H1 (cell line): Measurements from ENCODE around the gene ACAP3. TPM values are rescaled to one million over a fixed set of nuclear protein-coding genes. Genes with fewer than 3 reads are reported as not detected.

ENCODE experiments used
- CTCF ChIA-PET: fragments of 300-600 bp; sonication (Branson Sonifier 250); formaldehyde crosslinking; loops from one replicate; lab custom pipeline; 2021; ENCODE audit not compliant: partially characterized antibody; lab: Charles Lee
- POLR2A ChIA-PET: fragments of 300-600 bp; sonication (Branson Sonifier 250); formaldehyde crosslinking; loops from one replicate; lab custom pipeline; 2021; ENCODE audit warnings: inconsistent platforms; ENCODE audit not compliant: partially characterized antibody; lab: Charles Lee
- DNase-seq, 2 experiments: peaks; one replicate each; pipeline versions ENCODE4 v3.0.0 to v3.0.0-alpha.2; 2010 to 2022; ENCODE audit warnings: low spot score in 2 of 2, low read depth in 1 of 2, mixed read lengths in 1 of 2
- FAIRE-seq: peaks from 2 replicates; lab custom pipeline; 2011; peaks lifted over from hg19 to GRCh38; lab: Jason Lieb, UNC
- H2AFZ ChIP-seq: 2 replicates; pipeline ENCODE4 v1.8.1; 2012; ENCODE audit warnings: low read length, inconsistent platforms
- H2AK5ac ChIP-seq: 2 replicates; pipeline ENCODE4 v1.6.1; 2013; ENCODE audit warnings: low read depth, low read length
- H2BK120ac ChIP-seq: replicated peaks from 2 replicates; pipeline ENCODE3; 2013; ENCODE audit warnings: low read depth, low read length, inconsistent platforms
- H2BK12ac ChIP-seq: 2 replicates; pipeline ENCODE4 v1.6.1; 2013; ENCODE audit warnings: low read depth, low read length
- H2BK15ac ChIP-seq: 2 replicates; pipeline ENCODE4 v1.6.1; 2013; ENCODE audit warnings: low read length
- H2BK20ac ChIP-seq: 2 replicates; pipeline ENCODE4 v1.6.1; 2013; ENCODE audit warnings: low read length
- H2BK5ac ChIP-seq: 2 replicates; pipeline ENCODE4 v1.6.1; 2013; ENCODE audit warnings: low read depth, low read length
- H3K14ac ChIP-seq: 2 replicates; pipeline ENCODE4 v1.6.1; 2013; ENCODE audit warnings: inconsistent platforms; ENCODE audit not compliant: insufficient read length
- H3K18ac ChIP-seq: 2 replicates; pipeline ENCODE4 v1.6.1; 2013; ENCODE audit warnings: low read length; ENCODE audit errors: extremely low read depth
- H3K23ac ChIP-seq: 2 replicates; pipeline ENCODE4 v1.6.1; 2013; ENCODE audit warnings: inconsistent platforms; ENCODE audit not compliant: insufficient read length
- H3K23me2 ChIP-seq: 2 replicates; pipeline ENCODE4 v1.6.1; 2013; ENCODE audit warnings: low read depth, low read length
- H3K27ac ChIP-seq: 2 replicates; pipeline ENCODE4 v1.6.1; 2011; ENCODE audit warnings: low read depth, low read length, inconsistent platforms
- H3K27me3 ChIP-seq, 4 experiments: replicated peaks in 1 of 4; 1 replicate in 1 of 4; 2 replicates in 3 of 4; pipeline versions ENCODE4 v1.6.1 to v1.8.1; 2011 to 2013; ENCODE audit warnings: low read length in 3 of 4, mild to moderate bottlenecking in 3 of 4, inconsistent platforms in 2 of 4, mixed read lengths in 2 of 4, moderate library complexity in 1 of 4; ENCODE audit not compliant: control insufficient read depth in 3 of 4, insufficient read depth in 3 of 4; ENCODE audit errors: extremely low read depth in 1 of 4
- H3K36me3 ChIP-seq, 4 experiments: 2 replicates each; pipeline versions ENCODE4 v1.6.1 to v1.8.1; 2011 to 2013; ENCODE audit warnings: mild to moderate bottlenecking in 4 of 4, low read length in 3 of 4, moderate library complexity in 2 of 4, control low read depth in 1 of 4, inconsistent platforms in 1 of 4; ENCODE audit not compliant: insufficient read depth in 4 of 4, control insufficient read depth in 2 of 4
- H3K4ac ChIP-seq: replicated peaks from 2 replicates; pipeline ENCODE3; 2013; ENCODE audit warnings: low read length, low read depth, mixed read lengths, inconsistent platforms; ENCODE audit not compliant: insufficient read length
- H3K4me1 ChIP-seq, 4 experiments: replicated peaks in 1 of 4; 1 replicate in 1 of 4; 2 replicates in 3 of 4; pipeline versions ENCODE4 v1.6.1 to v1.8.1; 2011 to 2013; ENCODE audit warnings: low read length in 3 of 4, inconsistent platforms in 2 of 4, mixed read lengths in 1 of 4; ENCODE audit not compliant: insufficient read depth in 4 of 4, control insufficient read depth in 3 of 4
- H3K4me2 ChIP-seq, 2 experiments: 2 replicates each; pipeline versions ENCODE4 v1.6.1 to v1.8.1; 2011 to 2013; ENCODE audit warnings: low read depth in 2 of 2, low read length in 2 of 2, control low read depth in 1 of 2, inconsistent platforms in 1 of 2, mild to moderate bottlenecking in 1 of 2; ENCODE audit not compliant: insufficient read depth in 1 of 2
- H3K4me3 ChIP-seq, 4 experiments: fragments of 200-600, 300-600 bp in 1 of 4; sonication (generic), shearing (Covaris generic), sonication (Bioruptor Twin) in 1 of 4; 2 replicates each; pipeline versions ENCODE4 v1.5.1 to v1.8.1; 2011 to 2016; ENCODE audit warnings: low read length in 4 of 4, low read depth in 3 of 4, control low read depth in 2 of 4, inconsistent platforms in 2 of 4, mild to moderate bottlenecking in 2 of 4, mixed read lengths in 1 of 4, moderate library complexity in 1 of 4; ENCODE audit not compliant: insufficient read depth in 2 of 4; ENCODE audit errors: extremely low read depth in 1 of 4
- H3K56ac ChIP-seq: replicated peaks from 2 replicates; pipeline ENCODE3; 2013; ENCODE audit warnings: low read depth, mild to moderate bottlenecking, mixed read lengths, low read length, inconsistent platforms; ENCODE audit not compliant: insufficient read length
- H3K79me1 ChIP-seq: 2 replicates; pipeline ENCODE4 v1.6.1; 2013; ENCODE audit warnings: low read depth, low read length, control low read depth
- H3K79me2 ChIP-seq, 2 experiments: 2 replicates each; pipeline versions ENCODE4 v1.6.1 to v1.8.1; 2012 to 2013; ENCODE audit warnings: low read length in 2 of 2, mild to moderate bottlenecking in 2 of 2, inconsistent platforms in 1 of 2; ENCODE audit not compliant: insufficient read depth in 2 of 2, control insufficient read depth in 1 of 2
- H3K9ac ChIP-seq, 4 experiments: replicated peaks in 1 of 4; 1 replicate in 1 of 4; 2 replicates in 3 of 4; pipeline versions ENCODE4 v1.6.1 to v1.8.1; 2011 to 2013; ENCODE audit warnings: low read depth in 3 of 4, low read length in 3 of 4, control low read depth in 2 of 4, mild to moderate bottlenecking in 2 of 4, moderate library complexity in 2 of 4, inconsistent platforms in 1 of 4; ENCODE audit errors: extremely low read depth in 1 of 4
- H3K9me3 ChIP-seq, 2 experiments: 2 replicates each; pipeline versions ENCODE4 v1.6.1 to v1.8.1; 2012 to 2013; ENCODE audit warnings: mild to moderate bottlenecking in 2 of 2, moderate library complexity in 2 of 2, control low read depth in 1 of 2, inconsistent platforms in 1 of 2, low read depth in 1 of 2, low read length in 1 of 2, mixed read lengths in 1 of 2; ENCODE audit not compliant: insufficient read depth in 2 of 2
- H4K20me1 ChIP-seq, 2 experiments: replicated peaks in 1 of 2; 2 replicates each; pipeline versions ENCODE3 to v1.8.1; 2011 to 2013; ENCODE audit warnings: inconsistent platforms in 2 of 2, low read length in 2 of 2, mild to moderate bottlenecking in 1 of 2; ENCODE audit not compliant: insufficient read depth in 2 of 2, control insufficient read depth in 1 of 2
- H4K5ac ChIP-seq: 2 replicates; pipeline ENCODE4 v1.6.1; 2013; ENCODE audit warnings: low read length, low read depth, mixed read lengths, inconsistent platforms; ENCODE audit not compliant: insufficient read length
- H4K8ac ChIP-seq: 2 replicates; pipeline ENCODE4 v1.8.0; 2013; ENCODE audit warnings: mild to moderate bottlenecking, moderate library complexity, low read length, inconsistent platforms; ENCODE audit not compliant: insufficient read depth; ENCODE audit errors: extremely low read depth
- H4K91ac ChIP-seq: replicated peaks from 2 replicates; pipeline ENCODE3; 2013; ENCODE audit warnings: low read length, mixed read lengths, inconsistent platforms; ENCODE audit not compliant: insufficient read length
- GABPA ChIP-seq: IDR thresholded peaks from 2 replicates; pipeline ENCODE4 v1.6.1; 2011; ENCODE audit warnings: mild to moderate bottlenecking, low read length, moderate library complexity, borderline replicate concordance; ENCODE audit not compliant: insufficient read depth
- JUN ChIP-seq: IDR thresholded peaks from 2 replicates; pipeline ENCODE4 v1.6.1; 2011; ENCODE audit warnings: low read depth, mild to moderate bottlenecking, improper control_type of control experiment, low read length
- NANOG ChIP-seq: IDR thresholded peaks from 2 replicates; pipeline ENCODE4 v1.6.1; 2011; ENCODE audit warnings: low read length, low read depth, mild to moderate bottlenecking, inconsistent platforms; ENCODE audit not compliant: insufficient read depth, poor library complexity, severe bottlenecking
- POLR2AphosphoS5 ChIP-seq: IDR thresholded peaks from 2 replicates; pipeline ENCODE4 v1.6.1; 2011; ENCODE audit warnings: low read depth, low read length
- SIN3A ChIP-seq, 2 experiments: IDR thresholded peaks in 1 of 2; conservative IDR thresholded peaks in 1 of 2; 2 replicates each; pipeline ENCODE4 v1.6.1; 2011 to 2012; ENCODE audit warnings: low read length in 2 of 2, improper control_type of control experiment in 1 of 2, low read depth in 1 of 2, mild to moderate bottlenecking in 1 of 2
- SIRT6 ChIP-seq: IDR thresholded peaks from one replicate; pipeline ENCODE4 v1.7.1; 2012; ENCODE audit warnings: low read length, inconsistent platforms
- SP4 ChIP-seq: IDR thresholded peaks from 2 replicates; pipeline ENCODE4 v1.6.1; 2012; ENCODE audit warnings: low read length, inconsistent platforms
- TEAD4 ChIP-seq: IDR thresholded peaks from 2 replicates; pipeline ENCODE4 v1.6.1; 2012; ENCODE audit warnings: low read depth, low read length, inconsistent platforms, mixed read lengths
- WGBS, 2 experiments: shearing (Covaris generic) in 1 of 2; methylation state at CpG; one replicate each; pipeline versions ENCODE4 v1.1.6 to v1.1.7; 2013 to 2015; ENCODE audit warnings: low lambda C conversion rate in 2 of 2, mixed read lengths in 2 of 2, inconsistent platforms in 1 of 2, low coverage in 1 of 2, missing lambda C conversion rate in 1 of 2; ENCODE audit not compliant: insufficient replicate concordance in 2 of 2, insufficient coverage in 1 of 2, insufficient read length in 1 of 2; ENCODE audit errors: extremely low coverage in 1 of 2, missing lambda C conversion rate in 1 of 2; 5-methylcytosine and 5-hydroxymethylcytosine counted together
- polyA plus RNA-seq, 7 experiments: library from polyadenylated mRNA; depleted of rRNA in 3 of 7; stranded (reverse) in 5 of 7; unstranded in 2 of 7; fragments of >200 nt in 5 of 7; fragments of 200-250 nt in 2 of 7; gene quantifications; 1 replicate in 5 of 7; 2 replicates in 1 of 7; 4 replicates in 1 of 7; pipeline versions ENCODE4 v1.2.1 to v1.2.3, GENCODE V29; 2011 to 2013; ENCODE audit warnings: missing spikeins in 2 of 7, mixed read lengths in 2 of 7
- total RNA-seq: library from RNA; stranded (reverse); fragmentation: NEBNext Ultra II Directional; extraction: Animal tissue kit (Norgen Biotek cat#: 25700); gene quantifications from 2 replicates; pipeline ENCODE4 v1.2.1, GENCODE V29; 2021

Gene ACAP3
- total and polyA plus RNA-seq, 2 of the 8 experiments (the other 6 are each of a cell fraction or from before 2014, with no cell fraction given): 14.8 to 28.3 TPM

DNA sequence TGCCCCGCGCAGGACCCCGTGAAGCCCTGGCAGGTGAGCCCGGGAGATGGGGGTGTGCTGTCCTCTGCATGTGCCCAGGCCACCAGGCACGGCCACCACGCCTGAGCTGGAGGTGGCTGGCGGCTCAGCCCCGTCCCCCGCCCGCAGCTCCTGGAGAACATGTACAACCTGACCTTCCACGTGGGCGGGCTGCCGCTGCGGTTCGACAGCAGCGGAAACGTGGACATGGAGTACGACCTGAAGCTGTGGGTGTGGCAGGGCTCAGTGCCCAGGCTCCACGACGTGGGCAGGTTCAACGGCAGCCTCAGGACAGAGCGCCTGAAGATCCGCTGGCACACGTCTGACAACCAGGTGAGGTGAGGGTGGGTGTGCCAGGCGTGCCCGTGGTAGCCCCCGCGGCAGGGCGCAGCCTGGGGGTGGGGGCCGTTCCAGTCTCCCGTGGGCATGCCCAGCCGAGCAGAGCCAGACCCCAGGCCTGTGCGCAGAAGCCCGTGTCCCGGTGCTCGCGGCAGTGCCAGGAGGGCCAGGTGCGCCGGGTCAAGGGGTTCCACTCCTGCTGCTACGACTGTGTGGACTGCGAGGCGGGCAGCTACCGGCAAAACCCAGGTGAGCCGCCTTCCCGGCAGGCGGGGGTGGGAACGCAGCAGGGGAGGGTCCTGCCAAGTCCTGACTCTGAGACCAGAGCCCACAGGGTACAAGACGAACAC, 25.2 kb upstream of the ACAP3 start:
- no peak overlapping the region for H3K27ac ChIP-seq
- no peak for DNase-seq
- no peak overlapping the region for H3K56ac ChIP-seq
- H3K9me3 ChIP-seq: peaks cover 0 to 6% of the 10 kb centered on the region in 2 experiments; a peak in 2 of 4 replicates
- peaks cover 10 to 32% of the 10 kb centered on the region in 2 experiments for H4K20me1 ChIP-seq
- H2BK20ac ChIP-seq: no peak overlapping the region
- H2AK5ac ChIP-seq: no peak overlapping the region
- no peak overlapping the region for H3K4ac ChIP-seq
- H3K36me3 ChIP-seq: peaks cover 0 to 9% (median under 1%) of the 10 kb centered on the region in 4 experiments; a peak in 3 of 8 replicates
- no peak overlapping the region for H2BK120ac ChIP-seq
- no peaks in the 10 kb centered on the region; a peak in 2 of 7 replicates for H3K4me1 ChIP-seq
- no peak overlapping the region for H2BK15ac ChIP-seq
- no peaks in the 10 kb centered on the region for H3K79me2 ChIP-seq
- CTCF ChIA-PET: interaction anchor here (2.2 kb wide), 1 partner anchor 41 kb away, joined by 5 read pairs; no protein-coding TSS in a partner anchor
- H4K5ac ChIP-seq: no peak overlapping the region
- H4K8ac ChIP-seq: no peak overlapping the region
- 91% methylated on average over 34 of the region's 48 CpGs; no CpG with 5 or more reads in 1 of the 2 experiments for WGBS, 2 experiments
- H3K23me2 ChIP-seq: peaks cover 2% of the 10 kb centered on the region; the same call in 1 of the 2 replicates
- no peak overlapping the region for H3K18ac ChIP-seq
- H3K9ac ChIP-seq: no peak overlapping the region
- H4K91ac ChIP-seq: no peak overlapping the region
- peaks cover 6% of the 10 kb centered on the region; the same call in 1 of the 2 replicates for H3K79me1 ChIP-seq
- H2BK5ac ChIP-seq: no peak overlapping the region
- H3K4me2 ChIP-seq: no peak overlapping the region
- TF ChIP-seq SIN3A (conservative IDR thresholded peaks at IDR 0.05 in 1 of 2, IDR thresholded peaks at IDR 0.05 in 1 of 2; ENCODE audit: low read depth in 1 of 2, low read length in 2 of 2): no peak
- no peak for TF ChIP-seq JUN
- no peak for TF ChIP-seq SP4
- TF ChIP-seq NANOG: no peak
- no peak for TF ChIP-seq GABPA
- peak; percentile 44 for TF ChIP-seq POLR2AphosphoS5
- TF ChIP-seq TEAD4: no peak
- no peak for TF ChIP-seq SIRT6
- H2BK12ac ChIP-seq: no peak overlapping the region
- no peak overlapping the region for H3K14ac ChIP-seq
- H3K4me3 ChIP-seq: no peak overlapping the region
- FAIRE-seq: no peak
- no peak overlapping the region for H3K23ac ChIP-seq
- H2AFZ ChIP-seq: no peak overlapping the region
- H3K27me3 ChIP-seq: no peaks in the 10 kb centered on the region; a peak in 1 of 7 replicates
- POLR2A ChIA-PET: interaction anchor here (0.7 to 9.0 kb wide), 10 partner anchors 12 to 69 kb away, joined by 3 to 134 read pairs (median 3); partner anchors contain the start of gene AURKAIP1
